Activated T-helper 9 cell treated with anti-CD3 and anti-CD28 coated beads, Interleukin-2, amount 50 U/mL, for 16 hours (primary cell): ENCODE data around the gene SIAH3.

Source experiments
- DNase-seq: peaks from one replicate; pipeline ENCODE4 v3.0.0-alpha.2; 2020; ENCODE audit warnings: low read depth

SIAH3 gene

GRCh38 chr13:45863709-45864590 lies 12.4 kb upstream of the SIAH3 start:
- no peak for DNase-seq

- no peak for DNase-seq
Observed at GRCh38 chr13:45861322-45861721, 9.8 kb upstream of the SIAH3 start.

GRCh38 chr13:45860240-45860639 lies 8.7 kb upstream of the SIAH3 start:
- no peak for DNase-seq

GRCh38 chr13:45859705-45860104 lies 8.2 kb upstream of the SIAH3 start:
- no peak for DNase-seq

- no peak for DNase-seq
Observed at GRCh38 chr13:45852494-45852893, 941 bp upstream of the SIAH3 start.

- no peak for DNase-seq
Observed at GRCh38 chr13:45851956-45852355, 403 bp upstream of the SIAH3 start.

- DNase-seq = no peak
Observed at GRCh38 chr13:45850027-45850613, 1.4 kb downstream of the SIAH3 start.

- DNase-seq = no peak
Observed at GRCh38 chr13:45849408-45849807, 2.1 kb downstream of the SIAH3 start.

GRCh38 chr13:45847554-45848224 lies 3.9 kb downstream of the SIAH3 start:
- no peak for DNase-seq

- DNase-seq = no peak
Observed at GRCh38 chr13:45846681-45847080, 4.9 kb downstream of the SIAH3 start.

GRCh38 chr13:45838171-45838745 lies 13.3 kb downstream of the SIAH3 start:
- no peak for DNase-seq

- no peak for DNase-seq
Observed at GRCh38 chr13:45837111-45837510, 14.4 kb downstream of the SIAH3 start.

- no peak for DNase-seq
Observed at GRCh38 chr13:45834411-45834994, 17.1 kb downstream of the SIAH3 start.

GRCh38 chr13:45833663-45834375 lies 17.7 kb downstream of the SIAH3 start:
- DNase-seq = no peak

- DNase-seq = no peak
Observed at GRCh38 chr13:45833242-45833641, 18.3 kb downstream of the SIAH3 start.

GRCh38 chr13:45831851-45832250 lies 19.7 kb downstream of the SIAH3 start:
- no peak for DNase-seq

- DNase-seq = no peak
Observed at GRCh38 chr13:45830121-45830520, 21.4 kb downstream of the SIAH3 start.

GRCh38 chr13:45828256-45828968 lies 23.1 kb downstream of the SIAH3 start:
- DNase-seq = no peak

GRCh38 chr13:45827318-45827717 lies 24.2 kb downstream of the SIAH3 start:
- DNase-seq = no peak

GRCh38 chr13:45826731-45827130 lies 24.8 kb downstream of the SIAH3 start:
- DNase-seq = no peak

GRCh38 chr13:45825387-45825650 lies 26.2 kb downstream of the SIAH3 start:
- DNase-seq = no peak
